Heart left ventricle (tissue), 13 donors: ENCODE data around the gene GNAT3.

Experiments used
- CTCF ChIP-seq, 12 donors: fragments of 200-600 bp; sonication (generic) in 4 of 12; IDR thresholded peaks; one replicate each; pipeline versions ENCODE4 v1.5.0 to v1.8.0; 2018 to 2022; ENCODE audit warnings: antibody characterized with exemption in 12 of 12, mild to moderate bottlenecking in 5 of 12
- POLR2A ChIP-seq, 2 donors: fragments of 450-650 bp; IDR thresholded peaks; one replicate each; pipeline ENCODE4 v1.6.1; 2017; ENCODE audit warnings: antibody characterized with exemption in 2 of 2, mild to moderate bottlenecking in 2 of 2, moderate library complexity in 2 of 2
- donor health status: ischemic (EF 13 %, LVEDD 7.1; RV severe dilation, severe dysfunction).
- donor health status: DM: no; HTN: yes; CAD: no.
- donor health status: DM: no; HTN: no; CAD: no.
- donor health status: ischemic (EF 25% LVEDD 6.9; RV normal size, moderate dysfunction).
- donor health status: ischemic (EF 25% LVEDD 5.7; RV mildly dilated, moderate dysfunction).
- donor health status: ischemic (EF 35%, LVEDD 5.7; RV mildly dilated, moderate dysfunction).
- donor health status: nonischemic (EF 11% LVEDD 7.7; RV severe dilation, severe dysfunction).
- donor health status: DM: yes; HTN: yes; CAD: no.
- donor health status: PGD.
- donor health status: ischemic (EF 29% LVEDD 5.4; RV normal size, mild dysfunction).
- donor health status: nonischemic (EF 23%, LVEDD 6.1; RV moderate dilation, normal function).

GRCh38 chr7:80413383-80413945 lies 98.4 kb downstream of the GNAT3 start:
- TF ChIP-seq POLR2A (IDR thresholded peaks at IDR 0.05) (no peak), CTCF (IDR thresholded peaks at IDR 0.05) (no peak)
